OCI-LY1 (cell line): ENCODE measurements around the gene CYB5D1.

Source experiments
- EZH2 ChIP-seq: fragments of 200-600 bp; sonication (generic), shearing (Covaris generic); IDR thresholded peaks from 2 replicates; pipeline ENCODE4 v1.8.0; 2017; ENCODE audit warnings: borderline replicate concordance, mixed run types, mild to moderate bottlenecking, antibody characterized with exemption, low read length, moderate library complexity, mixed read lengths
- TF ChIP-seq, protein P1 (sequence below): fragments of 200-600 bp; sonication (generic), shearing (Covaris generic); IDR thresholded peaks from 2 replicates; pipeline ENCODE4 v1.5.1; 2017; ENCODE audit warnings: mild to moderate bottlenecking, antibody characterized with exemption, low read length, moderate library complexity, mixed read lengths

DNA sequence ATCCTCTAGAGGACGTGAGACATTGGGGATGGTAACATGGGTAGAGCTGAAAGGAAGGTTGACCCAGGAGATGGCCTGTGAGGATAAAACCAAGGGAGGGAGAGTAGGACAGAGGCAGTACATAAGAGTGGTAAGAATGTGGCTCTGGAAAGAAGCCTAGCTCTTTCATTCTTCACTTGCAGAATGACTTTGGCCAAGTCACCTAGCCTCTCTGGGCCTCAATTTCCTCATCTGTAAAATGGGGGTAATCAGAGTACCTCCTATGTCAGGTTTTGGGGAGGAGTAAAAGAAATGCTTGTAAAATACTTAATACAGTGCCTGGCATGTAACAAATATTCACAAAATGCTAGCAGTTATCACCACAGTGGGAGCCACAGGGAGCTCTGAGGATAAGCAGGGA lies 16.9 kb upstream of the CYB5D1 start:
- TF ChIP-seq, protein P1, sequence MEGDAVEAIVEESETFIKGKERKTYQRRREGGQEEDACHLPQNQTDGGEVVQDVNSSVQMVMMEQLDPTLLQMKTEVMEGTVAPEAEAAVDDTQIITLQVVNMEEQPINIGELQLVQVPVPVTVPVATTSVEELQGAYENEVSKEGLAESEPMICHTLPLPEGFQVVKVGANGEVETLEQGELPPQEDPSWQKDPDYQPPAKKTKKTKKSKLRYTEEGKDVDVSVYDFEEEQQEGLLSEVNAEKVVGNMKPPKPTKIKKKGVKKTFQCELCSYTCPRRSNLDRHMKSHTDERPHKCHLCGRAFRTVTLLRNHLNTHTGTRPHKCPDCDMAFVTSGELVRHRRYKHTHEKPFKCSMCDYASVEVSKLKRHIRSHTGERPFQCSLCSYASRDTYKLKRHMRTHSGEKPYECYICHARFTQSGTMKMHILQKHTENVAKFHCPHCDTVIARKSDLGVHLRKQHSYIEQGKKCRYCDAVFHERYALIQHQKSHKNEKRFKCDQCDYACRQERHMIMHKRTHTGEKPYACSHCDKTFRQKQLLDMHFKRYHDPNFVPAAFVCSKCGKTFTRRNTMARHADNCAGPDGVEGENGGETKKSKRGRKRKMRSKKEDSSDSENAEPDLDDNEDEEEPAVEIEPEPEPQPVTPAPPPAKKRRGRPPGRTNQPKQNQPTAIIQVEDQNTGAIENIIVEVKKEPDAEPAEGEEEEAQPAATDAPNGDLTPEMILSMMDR: no peak
- TF ChIP-seq EZH2: no peak
